ENCODE measurements around the gene LRRC4.

GRCh38 chr7:128017460-128017859 is 13.8 kb downstream of the LRRC4 start:
- TF ChIP-seq POLR2A (IDR thresholded peaks at IDR 0.05), result no peak
- TF ChIP-seq CTCF (IDR thresholded peaks at IDR 0.05), result no peak

Measured in testis (tissue), 2 donors.